NCI-H524 treated with DMSO at 0.1 percent for 48 hours (cell line): ENCODE results near the gene ORC6.

Experiments used
- DNase-seq: peaks from one replicate; lab custom pipeline; 2025; lab: John Stamatoyannopoulos, UW

The ORC6 gene

DNA sequence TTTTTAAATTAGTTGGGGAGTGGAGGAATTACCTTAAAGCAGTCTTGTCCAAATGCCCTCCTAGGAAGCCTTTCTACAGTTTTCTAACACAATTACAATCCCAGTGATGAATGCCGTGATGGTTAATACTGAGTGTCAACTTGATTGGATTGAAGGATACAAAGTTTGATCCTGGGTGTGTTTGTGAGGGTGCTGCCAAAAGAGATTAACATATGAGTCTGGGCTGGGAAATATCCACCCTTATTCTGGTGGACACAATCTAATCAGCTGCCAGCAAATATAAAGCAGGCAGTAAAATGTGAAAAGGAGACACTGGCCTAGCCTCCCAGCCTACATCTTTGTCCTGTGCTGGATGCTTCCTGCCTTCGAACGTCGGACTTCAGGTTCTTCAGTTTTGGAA is 12.2 kb downstream of the ORC6 start:
- no peak for DNase-seq

DNA sequence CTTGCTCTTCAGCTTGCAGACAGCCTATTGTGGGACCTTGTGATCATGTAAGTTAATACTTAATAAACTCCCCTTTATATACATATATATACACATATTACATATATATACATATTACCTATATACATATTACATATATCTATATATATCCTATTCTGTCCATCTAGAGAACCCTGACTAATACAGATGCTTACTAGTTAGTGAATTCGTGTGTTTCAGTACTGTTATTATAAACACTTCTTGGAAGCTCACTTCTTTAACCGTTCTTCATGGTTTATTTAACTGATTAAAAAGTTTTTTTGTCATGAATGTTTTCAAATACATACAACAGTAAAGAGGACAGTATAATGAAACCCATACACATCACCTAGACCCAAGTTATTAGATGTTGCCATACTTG is 12.6 kb downstream of the ORC6 start:
- DNase-seq, result no peak

- DNase-seq, result no peak
Observed at GRCh38 chr16:46706642-46707041, 17.2 kb downstream of the ORC6 start.

GRCh38 chr16:46709469-46710005 is 20.1 kb downstream of the ORC6 start:
- DNase-seq, result no peak

GRCh38 chr16:46711106-46712058 is 21.9 kb downstream of the ORC6 start:
- DNase-seq, result no peak

DNA sequence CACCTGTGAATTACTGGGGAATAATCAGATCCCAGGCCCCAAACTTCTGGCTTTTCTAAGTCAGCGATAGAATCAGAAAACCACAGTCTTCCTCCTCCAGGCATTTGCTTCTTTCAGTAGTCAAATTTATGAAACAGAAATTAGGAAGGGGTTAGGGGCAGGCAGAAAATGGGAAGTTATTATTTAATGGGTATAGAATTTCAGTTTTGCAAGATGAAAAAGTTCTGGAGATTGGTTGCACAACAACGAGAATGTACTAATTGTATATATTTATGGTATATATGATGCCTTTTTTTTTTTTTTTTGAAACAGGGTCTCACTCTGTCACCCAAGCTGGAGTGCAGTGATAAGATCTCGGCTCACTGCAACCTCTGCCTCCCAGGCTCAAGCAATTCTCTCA is 23.5 kb downstream of the ORC6 start:
- no peak for DNase-seq

GRCh38 chr16:46713634-46714033 is 24.2 kb downstream of the ORC6 start:
- no peak for DNase-seq

DNA sequence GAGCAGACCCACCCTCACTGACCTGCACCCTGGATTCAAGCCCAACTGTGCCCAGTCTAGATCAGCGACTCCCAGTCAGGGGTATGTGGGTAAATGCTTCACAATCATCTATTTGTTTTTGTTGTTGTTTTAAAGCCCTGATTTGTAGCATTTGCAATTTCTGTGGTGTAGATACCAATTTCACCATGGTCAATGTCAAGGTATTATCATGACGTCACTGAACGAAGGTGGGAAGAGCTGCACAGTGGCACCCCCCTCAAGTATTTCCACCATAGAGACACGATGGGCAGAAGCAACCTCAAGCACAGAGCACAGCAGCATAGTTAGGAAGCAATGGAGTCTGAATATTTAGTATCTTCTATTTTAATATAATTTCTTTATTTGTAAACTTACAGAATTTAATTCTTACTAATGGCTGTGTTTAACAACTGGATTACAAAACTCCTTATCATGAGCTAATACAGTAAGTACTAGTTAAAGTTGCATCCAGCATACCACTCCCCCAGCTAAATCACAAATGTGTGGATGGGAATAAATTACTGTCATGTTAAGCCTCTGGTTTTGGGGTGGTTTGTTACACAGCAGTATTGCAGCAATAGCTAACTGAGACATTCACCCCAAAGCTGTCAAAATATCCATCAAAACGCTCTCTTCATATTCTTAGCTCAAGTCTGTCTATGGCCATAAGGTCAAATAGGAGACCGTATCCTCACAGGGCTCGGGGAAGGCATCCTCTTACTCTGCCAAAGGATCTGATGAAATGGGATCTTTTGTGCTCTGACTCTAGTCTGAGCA is 25.5 kb downstream of the ORC6 start:
- no peak for DNase-seq

DNA sequence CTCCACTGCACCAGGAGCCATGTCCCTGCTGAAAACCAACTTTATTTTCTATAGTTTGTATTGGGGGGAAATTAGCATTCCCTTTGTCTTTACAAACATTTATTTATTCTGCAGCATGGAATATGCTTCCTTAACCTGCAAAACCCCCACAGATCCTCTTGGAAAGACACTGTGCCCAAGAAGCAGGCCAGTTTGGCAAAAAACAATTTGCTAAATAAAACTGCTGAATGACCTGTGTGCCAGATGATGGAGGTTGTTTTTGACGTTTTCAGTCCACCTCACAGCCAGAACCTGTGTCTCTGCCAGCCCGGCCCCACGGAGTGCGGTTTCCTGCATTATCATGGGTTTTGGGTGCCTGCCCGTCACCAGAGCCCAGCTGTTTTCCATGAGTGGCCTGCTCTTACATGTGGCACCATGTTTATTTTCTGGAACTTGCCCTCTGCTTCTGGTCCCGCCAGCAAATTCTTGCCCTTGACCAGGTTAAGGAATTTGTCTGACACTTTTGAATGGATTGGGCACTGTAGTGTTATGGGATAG is 26.4 kb downstream of the ORC6 start:
- no peak for DNase-seq

DNA sequence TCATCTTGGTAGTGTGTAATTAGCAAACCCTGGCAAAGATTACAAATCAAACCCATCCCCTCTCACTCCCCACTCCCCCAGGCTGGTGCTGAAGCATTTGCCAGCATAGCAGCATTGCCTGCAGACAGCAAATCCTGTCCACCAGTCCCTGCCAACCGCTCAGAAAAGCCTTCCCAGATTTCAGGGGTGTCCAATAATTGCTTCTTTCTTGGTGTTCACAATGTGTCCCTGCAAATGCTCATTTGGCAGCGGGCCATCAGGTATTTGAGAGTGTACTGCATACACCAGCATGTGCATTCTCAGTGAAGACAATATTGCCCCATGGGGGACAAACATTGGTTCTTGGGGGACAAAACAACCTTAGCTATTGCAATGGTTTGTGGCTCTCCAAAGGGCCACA is 28.2 kb downstream of the ORC6 start:
- no peak for DNase-seq

- DNase-seq, result no peak
Observed at GRCh38 chr16:46718214-46718613, 28.8 kb downstream of the ORC6 start.

- DNase-seq, result no peak
Observed at GRCh38 chr16:46719528-46719927, 30.1 kb downstream of the ORC6 start.

GRCh38 chr16:46720619-46721018 is 31.2 kb downstream of the ORC6 start:
- DNase-seq, result no peak

GRCh38 chr16:46721885-46722284 is 32.4 kb downstream of the ORC6 start:
- DNase-seq, result no peak

GRCh38 chr16:46727184-46727583 is 37.7 kb downstream of the ORC6 start:
- DNase-seq, result no peak

- no peak for DNase-seq
Observed at GRCh38 chr16:46727630-46728029, 38.2 kb downstream of the ORC6 start.

- DNase-seq, result no peak
Observed at GRCh38 chr16:46728806-46729205, 39.3 kb downstream of the ORC6 start.

DNA sequence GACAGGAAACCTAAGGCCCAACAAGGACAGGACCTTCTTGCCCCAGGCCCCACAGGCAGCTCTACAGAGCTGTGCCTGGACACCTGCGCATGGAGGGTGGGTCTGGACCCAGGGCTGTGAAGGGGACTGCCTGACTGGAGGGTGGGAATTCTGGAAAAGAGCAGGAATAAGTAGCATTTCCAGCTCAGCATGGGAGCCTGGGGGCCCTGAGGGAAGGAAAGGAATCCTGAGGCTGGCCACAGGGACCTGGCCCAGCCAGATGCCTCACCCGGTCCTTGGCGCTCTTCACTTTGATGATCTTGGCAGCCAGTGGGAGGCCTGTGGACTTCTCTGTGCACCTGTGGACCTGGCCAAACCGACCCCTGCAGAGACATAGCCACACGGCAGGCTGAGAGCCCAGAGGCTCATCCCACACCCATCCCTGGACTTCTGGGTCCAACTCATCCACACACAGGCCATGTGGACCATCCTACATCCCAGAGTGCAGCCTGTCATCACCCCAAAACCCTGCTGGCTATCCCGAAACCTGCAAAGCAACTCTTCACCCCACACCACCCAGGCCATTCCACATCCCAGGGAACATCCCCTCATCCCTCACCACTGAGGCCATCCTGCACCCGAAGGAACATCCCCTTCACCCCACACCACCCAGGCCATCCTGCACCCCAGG is 40.0 kb downstream of the ORC6 start:
- DNase-seq, result no peak

DNA sequence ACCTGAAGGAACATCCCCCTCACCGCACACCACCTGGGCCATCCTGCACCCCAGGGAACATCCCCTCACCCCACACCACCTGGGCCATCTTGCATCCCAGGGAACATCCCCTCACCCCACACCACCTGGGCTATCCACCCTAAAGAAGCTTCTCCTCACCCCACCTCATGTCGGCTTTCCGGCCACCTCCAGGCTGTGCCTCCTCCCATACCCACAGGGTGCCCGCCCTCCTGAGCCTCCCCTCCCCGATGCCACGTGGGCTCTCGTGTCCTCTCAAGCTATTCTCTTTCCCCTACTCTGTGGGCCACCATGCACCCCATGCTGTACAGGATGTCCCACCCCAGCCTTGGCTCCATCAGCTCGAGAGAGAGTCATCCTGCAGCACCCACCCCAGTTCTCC is 40.7 kb downstream of the ORC6 start:
- no peak for DNase-seq

- no peak for DNase-seq
Observed at GRCh38 chr16:46730801-46731690, 41.6 kb downstream of the ORC6 start.
